Mesendoderm (in vitro differentiated cells): ENCODE measurements around the gene IL17RB.

Source experiments
- DNase-seq: peaks from one replicate; pipeline ENCODE4 v3.0.0; 2013
- H2AK5ac ChIP-seq: 2 replicates; pipeline ENCODE4 v1.6.1; 2013; ENCODE audit warnings: low read length, inconsistent platforms
- H2BK120ac ChIP-seq: 2 replicates; pipeline ENCODE4 v1.6.1; 2013; ENCODE audit warnings: low read depth, mild to moderate bottlenecking, low read length, moderate library complexity, mixed read lengths
- H2BK15ac ChIP-seq: replicated peaks from 2 replicates; pipeline ENCODE4 v1.6.1; 2013; ENCODE audit warnings: low read depth, mild to moderate bottlenecking, moderate library complexity
- H2BK5ac ChIP-seq: 2 replicates; pipeline ENCODE4 v1.6.1; 2013; ENCODE audit warnings: low read length, inconsistent platforms
- H3K18ac ChIP-seq: 2 replicates; pipeline ENCODE4 v1.6.1; 2013; ENCODE audit warnings: mild to moderate bottlenecking, low read length, mixed read lengths
- H3K23ac ChIP-seq: one replicate; pipeline ENCODE4 v1.6.1; 2013; ENCODE audit warnings: low read length
- H3K27ac ChIP-seq: 2 replicates; pipeline ENCODE4 v1.5.1; 2013; ENCODE audit warnings: low read depth, mild to moderate bottlenecking, inconsistent platforms, low read length, moderate library complexity
- H3K27me3 ChIP-seq: 2 replicates; pipeline ENCODE4 v1.6.1; 2013; ENCODE audit warnings: low read length, control low read depth, mild to moderate bottlenecking, inconsistent platforms; ENCODE audit not compliant: insufficient read depth, poor library complexity
- H3K36me3 ChIP-seq: 2 replicates; pipeline ENCODE4 v1.6.1; 2013; ENCODE audit warnings: low read length, inconsistent platforms; ENCODE audit not compliant: control insufficient read depth, insufficient read depth
- H3K4ac ChIP-seq: one replicate; pipeline ENCODE4 v1.6.1; 2013; ENCODE audit warnings: low read depth, mild to moderate bottlenecking, low read length, moderate library complexity
- H3K4me1 ChIP-seq: 2 replicates; pipeline ENCODE4 v1.6.1; 2013; ENCODE audit warnings: low read depth, low read length, inconsistent platforms; ENCODE audit not compliant: control insufficient read depth
- H3K4me2 ChIP-seq: 2 replicates; pipeline ENCODE4 v1.6.1; 2013; ENCODE audit warnings: low read length
- H3K4me3 ChIP-seq: 2 replicates; pipeline ENCODE4 v1.5.1; 2013; ENCODE audit warnings: mild to moderate bottlenecking, low read length
- H3K56ac ChIP-seq: one replicate; pipeline ENCODE4 v1.6.1; 2013; ENCODE audit warnings: low read length
- H3K79me1 ChIP-seq: 2 replicates; pipeline ENCODE4 v1.6.1; 2013; ENCODE audit warnings: low read length, inconsistent platforms
- H3K79me2 ChIP-seq: 2 replicates; pipeline ENCODE4 v1.6.1; 2013; ENCODE audit warnings: mild to moderate bottlenecking, low read length; ENCODE audit not compliant: control insufficient read depth, insufficient read depth
- H3K9ac ChIP-seq: 2 replicates; pipeline ENCODE4 v1.6.1; 2013; ENCODE audit warnings: low read length, inconsistent platforms
- H4K5ac ChIP-seq: one replicate; pipeline ENCODE4 v1.6.1; 2013; ENCODE audit warnings: low read length
- H4K8ac ChIP-seq: one replicate; pipeline ENCODE4 v1.6.1; 2013; ENCODE audit warnings: low read depth, mild to moderate bottlenecking, control low read depth, low read length, moderate library complexity
- WGBS: extraction: QIAGEN DNeasy Blood & Tissue Kit; methylation state at CpG from one replicate; pipeline ENCODE4 v1.1.7; 2013; ENCODE audit warnings: low lambda C conversion rate, missing lambda C conversion rate; ENCODE audit not compliant: insufficient coverage; ENCODE audit errors: extremely low coverage; 5-methylcytosine and 5-hydroxymethylcytosine counted together

Gene IL17RB

GRCh38 chr3:53816425-53816824 is 29.9 kb upstream of the IL17RB start:
- H4K8ac ChIP-seq: no peak overlapping the region
- no peak overlapping the region for H2BK120ac ChIP-seq
- H2AK5ac ChIP-seq: no peak overlapping the region
- H3K56ac ChIP-seq: no peak overlapping the region
- H3K4me3 ChIP-seq: no peak overlapping the region
- H3K4ac ChIP-seq: no peak overlapping the region
- no peak overlapping the region for H2BK15ac ChIP-seq
- WGBS: no CpG with 5 or more reads among the region's 4 CpGs
- H3K79me1 ChIP-seq: no peaks in the 10 kb centered on the region
- no peaks in the 10 kb centered on the region for H3K27me3 ChIP-seq
- no peak overlapping the region for H3K23ac ChIP-seq
- no peaks in the 10 kb centered on the region for H3K4me1 ChIP-seq
- no peak for DNase-seq
- no peak overlapping the region for H2BK5ac ChIP-seq
- no peaks in the 10 kb centered on the region for H3K36me3 ChIP-seq
- no peak overlapping the region for H3K27ac ChIP-seq
- H3K9ac ChIP-seq: no peak overlapping the region
- no peak overlapping the region for H3K4me2 ChIP-seq
- H3K79me2 ChIP-seq: no peaks in the 10 kb centered on the region
- H3K18ac ChIP-seq: no peak overlapping the region
- no peak overlapping the region for H4K5ac ChIP-seq

DNA sequence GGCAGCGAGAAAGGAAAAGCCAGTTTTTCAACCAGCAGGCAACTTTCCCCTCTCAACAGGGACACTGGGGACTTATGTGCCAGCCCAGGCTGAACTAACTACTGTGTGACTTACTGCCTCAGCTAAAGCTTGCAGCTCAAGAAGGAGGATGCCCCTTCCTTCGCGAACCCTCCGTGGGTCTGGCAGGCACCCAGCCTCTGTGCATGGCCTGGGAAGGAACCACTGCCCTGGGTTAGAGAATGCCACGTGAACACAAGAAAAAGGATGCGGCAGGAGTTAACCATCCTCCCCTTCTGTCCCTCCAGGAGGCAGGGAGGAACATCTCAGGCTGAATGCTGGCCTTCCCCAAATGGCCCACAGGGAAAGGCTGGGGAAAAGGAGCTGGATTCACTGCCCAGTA is 29.2 kb upstream of the IL17RB start:
- WGBS: no CpG with 5 or more reads among the region's 6 CpGs

DNA sequence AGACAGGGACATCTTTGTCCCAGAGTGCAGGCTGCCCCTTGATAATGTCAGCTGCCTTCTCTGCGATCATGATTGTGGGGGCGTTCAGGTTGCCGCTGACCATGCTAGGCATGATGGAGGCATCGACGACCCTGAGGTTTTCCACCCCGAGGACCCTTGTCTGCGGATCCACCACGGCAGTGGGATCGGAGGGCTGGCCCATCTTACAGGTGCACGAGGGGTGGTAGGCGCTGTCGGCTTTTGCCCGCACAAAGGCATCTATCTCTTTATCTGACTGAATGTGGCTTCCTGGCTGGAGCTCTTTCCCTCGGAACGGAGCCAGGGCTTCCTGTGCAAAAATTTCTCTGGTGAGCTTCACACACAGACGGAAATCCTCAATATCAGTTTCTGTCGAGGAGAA is 28.6 kb upstream of the IL17RB start:
- Histone ChIP-seq H4K5ac (no peak overlapping the region), H3K4me2 (no peak overlapping the region), H2BK15ac (no peak overlapping the region), H3K27me3 (no peaks in the 10 kb centered on the region), H3K4ac (no peak overlapping the region), H4K8ac (no peak overlapping the region), H3K4me1 (no peaks in the 10 kb centered on the region), H3K79me2 (no peaks in the 10 kb centered on the region), H3K4me3 (no peak overlapping the region), H3K36me3 (no peaks in the 10 kb centered on the region), H2BK120ac (no peak overlapping the region), H3K9ac (no peak overlapping the region), H3K27ac (no peak overlapping the region), H3K18ac (no peak overlapping the region), H3K56ac (no peak overlapping the region), H2AK5ac (no peak overlapping the region), H3K23ac (no peak overlapping the region), H2BK5ac (no peak overlapping the region), H3K79me1 (no peaks in the 10 kb centered on the region)
- DNase-seq: no peak
- WGBS: no CpG with 5 or more reads among the region's 17 CpGs

More for the DNA sequence above, 29.2 kb upstream of the IL17RB start:
- Histone ChIP-seq H3K4ac (no peak overlapping the region), H2BK15ac (no peak overlapping the region), H3K27me3 (no peaks in the 10 kb centered on the region), H3K4me3 (no peak overlapping the region), H2BK5ac (no peak overlapping the region), H3K36me3 (no peaks in the 10 kb centered on the region), H3K27ac (no peak overlapping the region), H3K4me2 (no peak overlapping the region), H4K8ac (no peak overlapping the region), H3K4me1 (no peaks in the 10 kb centered on the region), H3K79me2 (no peaks in the 10 kb centered on the region), H3K18ac (no peak overlapping the region), H3K23ac (no peak overlapping the region), H2AK5ac (no peak overlapping the region), H3K79me1 (no peaks in the 10 kb centered on the region), H2BK120ac (no peak overlapping the region), H3K9ac (no peak overlapping the region), H3K56ac (no peak overlapping the region), H4K5ac (no peak overlapping the region)
- DNase-seq: no peak

GRCh38 chr3:53818221-53819162 is 27.9 kb upstream of the IL17RB start:
- H3K4me1 ChIP-seq: no peaks in the 10 kb centered on the region
- H3K4me2 ChIP-seq: no peak overlapping the region
- H3K36me3 ChIP-seq: no peaks in the 10 kb centered on the region
- no peaks in the 10 kb centered on the region for H3K79me1 ChIP-seq
- no peak overlapping the region for H2BK120ac ChIP-seq
- H2BK15ac ChIP-seq: no peak overlapping the region
- H2AK5ac ChIP-seq: no peak overlapping the region
- H3K9ac ChIP-seq: no peak overlapping the region
- WGBS: no CpG with 5 or more reads among the region's 14 CpGs
- H3K23ac ChIP-seq: no peak overlapping the region
- no peak overlapping the region for H4K5ac ChIP-seq
- no peak overlapping the region for H3K4ac ChIP-seq
- no peak overlapping the region for H4K8ac ChIP-seq
- H3K27ac ChIP-seq: no peak overlapping the region
- no peak overlapping the region for H3K56ac ChIP-seq
- DNase-seq: no peak
- no peak overlapping the region for H3K4me3 ChIP-seq
- no peak overlapping the region for H3K18ac ChIP-seq
- no peak overlapping the region for H2BK5ac ChIP-seq
- H3K27me3 ChIP-seq: no peaks in the 10 kb centered on the region
- no peaks in the 10 kb centered on the region for H3K79me2 ChIP-seq

DNA sequence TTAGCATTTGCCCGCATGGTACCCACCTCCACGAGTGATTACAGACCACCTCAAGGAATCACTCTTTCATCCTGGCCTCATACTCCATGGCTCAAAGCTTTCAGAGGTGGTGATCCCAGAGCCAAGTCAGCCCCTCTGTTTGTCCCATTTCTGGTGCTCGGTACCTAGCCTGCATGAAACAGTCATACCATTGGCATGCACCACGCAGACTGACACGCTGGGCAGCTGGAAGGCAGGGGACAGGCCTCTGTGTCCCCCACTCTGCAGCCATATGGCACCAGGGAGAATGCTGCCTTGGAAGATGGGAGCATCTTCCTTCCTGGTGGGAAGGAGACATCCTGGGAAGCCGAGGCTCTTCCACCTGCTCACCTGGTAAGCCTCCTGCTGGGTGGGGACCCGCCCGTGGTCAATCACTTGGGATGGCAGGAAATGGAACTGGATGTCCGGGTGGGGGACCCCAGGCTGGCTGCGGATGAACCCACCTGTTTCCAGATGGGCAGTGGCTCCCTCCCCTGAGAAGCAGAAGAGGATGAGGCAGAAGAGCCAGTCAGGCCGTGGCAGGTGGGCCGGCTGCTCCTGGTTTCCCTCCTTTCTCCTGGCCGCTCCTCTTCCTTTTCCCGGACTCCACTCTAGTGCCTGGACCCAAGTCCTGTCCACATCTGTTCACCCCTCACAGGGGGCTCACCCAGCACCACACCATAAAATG is 27.1 kb upstream of the IL17RB start:
- Histone ChIP-seq H3K4me3 (no peak overlapping the region), H3K4ac (no peak overlapping the region), H2BK5ac (no peak overlapping the region), H3K27me3 (no peaks in the 10 kb centered on the region), H2AK5ac (no peak overlapping the region), H3K18ac (no peak overlapping the region), H3K36me3 (no peaks in the 10 kb centered on the region), H3K79me1 (no peaks in the 10 kb centered on the region), H4K5ac (no peak overlapping the region), H3K79me2 (no peaks in the 10 kb centered on the region), H3K27ac (no peak overlapping the region), H2BK120ac (no peak overlapping the region), H3K56ac (no peak overlapping the region), H3K4me1 (no peaks in the 10 kb centered on the region), H2BK15ac (no peak overlapping the region), H3K23ac (no peak overlapping the region), H3K4me2 (no peak overlapping the region), H4K8ac (no peak overlapping the region), H3K9ac (no peak overlapping the region)
- no CpG with 5 or more reads among the region's 14 CpGs for WGBS
- DNase-seq: no peak
